Stimulated activated naive CD4-positive, alpha-beta T cell (primary cell): ENCODE measurements around the gene PDE4D.
"Not testable (repeated sequence)": the region's sequence is repeated elsewhere in the genome, so short reads cannot be mapped to it uniquely, and the experiment has no call there.

ENCODE experiments used
- DNase-seq, 6 experiments: peaks; one replicate each; lab custom pipeline; 2025; lab: John Stamatoyannopoulos, UW

Gene PDE4D

DNA sequence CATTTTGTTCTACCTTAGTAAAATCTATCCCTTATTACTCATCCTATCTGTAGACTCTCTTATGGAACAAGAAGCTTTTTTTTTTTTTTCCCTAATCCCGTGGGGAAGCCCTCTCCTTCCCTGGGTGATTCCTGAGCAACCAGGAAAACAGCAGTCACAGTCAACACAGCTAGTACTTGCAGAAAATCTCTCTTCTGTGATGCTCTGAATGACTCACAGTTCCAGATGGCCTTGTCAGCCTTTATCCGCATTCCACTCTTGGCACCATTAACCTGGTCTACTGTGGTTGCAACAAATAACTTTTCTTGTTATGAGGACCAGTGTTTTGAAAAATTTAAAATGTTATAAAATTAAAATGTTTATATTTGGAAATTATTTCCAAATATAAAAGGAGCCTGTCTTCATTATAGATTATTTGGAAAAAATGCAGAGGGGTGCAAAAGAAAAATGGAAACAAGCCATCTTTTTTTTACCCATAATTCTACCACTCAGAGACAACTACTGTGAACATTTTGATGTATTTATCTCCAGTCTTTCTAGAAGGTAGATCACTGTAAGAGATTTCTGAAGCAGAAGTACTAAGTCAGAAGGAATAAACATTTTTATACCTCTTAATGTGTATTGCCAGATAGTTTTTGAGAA, 824.0 kb downstream of the PDE4D start:
- no peak for DNase-seq

- no peak for DNase-seq
Measured at GRCh38 chr5:59067956-59068656, 825.4 kb downstream of the PDE4D start.

GRCh38 chr5:59066367-59067163, 827.0 kb downstream of the PDE4D start:
- no peak for DNase-seq

DNA sequence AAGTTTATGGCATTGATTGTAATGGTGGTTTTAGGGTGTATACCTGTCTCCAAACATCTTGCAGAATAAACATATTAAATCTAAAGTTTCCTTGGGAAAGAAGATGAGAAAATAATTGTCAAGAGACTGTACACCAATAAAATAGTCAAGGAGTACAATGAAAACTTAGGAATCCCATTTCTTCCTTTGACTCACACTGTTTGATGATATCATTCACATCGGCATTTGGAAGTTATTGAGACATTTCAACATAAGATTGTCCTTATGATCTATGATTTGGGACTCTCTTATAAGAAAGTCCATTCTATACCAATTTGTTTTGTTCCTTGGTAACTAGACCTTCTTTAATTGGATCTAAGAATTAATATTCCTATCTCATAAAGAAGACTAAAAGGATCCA, 828.0 kb downstream of the PDE4D start:
- no peak for DNase-seq

GRCh38 chr5:59064293-59064692, 829.2 kb downstream of the PDE4D start:
- no peak for DNase-seq

DNA sequence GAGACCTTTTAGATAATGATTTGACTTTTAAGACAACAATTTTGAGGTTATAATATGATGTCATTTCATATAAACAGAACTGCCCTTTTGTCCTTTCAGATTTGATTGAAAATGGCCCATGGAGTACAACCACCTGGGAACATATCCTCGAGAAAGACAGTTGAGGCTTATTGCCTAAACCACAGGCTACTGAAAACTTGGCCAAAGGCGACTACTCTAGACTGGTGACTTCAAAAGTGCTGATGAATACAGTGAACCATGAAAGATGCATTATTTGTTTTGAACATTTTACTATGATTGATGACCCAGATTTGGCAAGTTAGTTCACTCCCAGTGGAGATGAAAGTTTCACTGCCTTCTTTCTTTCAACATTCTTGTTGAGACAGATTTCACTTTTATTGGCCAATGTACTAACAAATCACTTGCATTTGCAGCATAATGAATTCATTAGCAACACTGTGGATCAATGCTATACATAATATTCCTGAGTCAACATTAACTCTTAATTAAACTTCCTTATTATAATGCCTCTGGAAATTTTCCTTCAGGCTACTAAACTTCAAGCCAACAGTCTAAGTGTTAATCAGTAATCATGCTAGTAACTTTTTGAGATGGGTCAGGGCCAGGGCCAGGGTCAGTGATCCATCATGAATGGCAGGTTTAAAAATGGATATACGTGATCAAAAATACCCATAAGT, 830.4 kb downstream of the PDE4D start:
- no peak for DNase-seq

GRCh38 chr5:59061377-59061776, 832.1 kb downstream of the PDE4D start:
- DNase-seq = no peak

- no peak for DNase-seq
Measured at GRCh38 chr5:59058969-59059687, 834.4 kb downstream of the PDE4D start.

DNA sequence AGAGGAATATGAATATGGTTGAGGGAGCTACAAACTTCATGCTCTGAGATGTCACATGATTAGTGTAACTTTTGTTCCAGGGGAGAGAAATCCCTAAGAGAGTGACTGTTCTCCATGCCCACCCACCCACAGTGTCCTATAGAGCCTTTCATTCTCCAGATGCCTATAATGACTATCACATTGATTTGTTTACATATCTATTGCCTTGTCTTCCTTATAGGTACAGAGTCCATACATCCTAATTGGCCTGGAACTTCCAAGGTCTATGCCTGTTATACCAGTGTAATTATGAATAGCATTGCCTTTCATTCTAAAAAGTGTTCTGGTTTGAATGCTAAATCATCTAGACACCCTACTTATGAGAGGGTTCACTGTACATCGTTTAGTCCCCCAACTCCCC, 835.3 kb downstream of the PDE4D start:
- DNase-seq = no peak

DNA sequence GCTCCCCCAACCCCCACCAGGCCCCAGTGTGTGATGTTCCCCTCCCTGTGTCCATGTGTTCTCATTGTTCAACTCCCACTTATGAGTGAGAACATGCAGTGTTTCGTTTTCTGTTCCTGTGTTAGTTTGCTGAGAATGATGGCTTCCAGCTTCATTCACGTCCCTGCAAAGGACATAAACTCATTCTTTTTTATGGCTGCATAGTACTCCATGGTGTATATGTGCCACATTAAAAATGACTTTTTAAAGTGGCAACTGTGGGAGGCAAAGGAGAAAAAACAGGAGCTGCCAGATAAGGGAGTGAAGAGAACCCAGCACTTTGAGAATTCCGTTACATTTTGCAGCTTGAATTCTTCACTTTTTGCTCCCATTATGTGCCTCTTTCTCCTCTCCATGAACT, 836.9 kb downstream of the PDE4D start:
- not testable (repeated sequence) for DNase-seq

- no peak for DNase-seq
Measured at GRCh38 chr5:59055745-59056448, 837.6 kb downstream of the PDE4D start.

- DNase-seq = no peak
Measured at GRCh38 chr5:59054963-59055528, 838.5 kb downstream of the PDE4D start.

GRCh38 chr5:59051951-59052350, 841.6 kb downstream of the PDE4D start:
- no peak for DNase-seq

DNA sequence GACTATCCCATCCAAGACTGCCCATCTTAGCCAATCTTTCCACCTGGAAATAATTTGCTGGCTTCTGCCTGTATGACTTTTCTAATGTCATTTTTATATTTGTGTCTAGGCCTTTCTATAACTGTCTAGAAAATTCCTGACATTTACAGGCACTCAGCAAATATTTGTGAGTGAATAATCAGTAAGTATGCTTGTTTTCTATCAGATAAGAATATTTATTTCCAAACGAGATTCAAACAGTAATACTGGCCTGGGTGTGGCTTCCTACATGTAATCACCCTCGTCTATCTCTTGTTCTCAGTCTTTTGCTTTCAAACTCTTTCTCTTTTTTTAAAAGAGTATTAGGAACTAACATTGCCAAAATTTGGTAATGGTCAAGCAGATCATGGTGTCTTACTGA, 844.4 kb downstream of the PDE4D start:
- no peak for DNase-seq

GRCh38 chr5:59042201-59043055, 851.1 kb downstream of the PDE4D start:
- DNase-seq = no peak

GRCh38 chr5:59041355-59041754, 852.2 kb downstream of the PDE4D start:
- no peak for DNase-seq

DNA sequence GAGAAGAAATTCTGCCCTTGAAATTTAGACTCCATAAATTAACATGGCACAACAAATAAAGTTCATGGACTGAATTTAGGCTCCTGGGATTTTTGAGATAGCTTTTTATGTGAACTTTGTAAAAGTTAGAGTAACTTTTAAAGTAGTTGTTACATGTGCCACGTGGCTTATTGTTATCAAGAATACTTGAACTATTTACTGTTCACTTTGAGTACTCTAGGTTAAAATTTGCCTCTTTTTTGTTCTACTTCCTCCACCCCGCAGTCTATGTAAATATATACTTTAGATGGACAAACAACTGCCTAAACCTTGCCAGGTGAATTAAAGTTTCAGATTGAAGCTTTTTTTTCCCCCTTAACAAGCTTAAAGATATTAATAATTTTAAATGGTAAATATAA, 852.7 kb downstream of the PDE4D start:
- DNase-seq = no peak

DNA sequence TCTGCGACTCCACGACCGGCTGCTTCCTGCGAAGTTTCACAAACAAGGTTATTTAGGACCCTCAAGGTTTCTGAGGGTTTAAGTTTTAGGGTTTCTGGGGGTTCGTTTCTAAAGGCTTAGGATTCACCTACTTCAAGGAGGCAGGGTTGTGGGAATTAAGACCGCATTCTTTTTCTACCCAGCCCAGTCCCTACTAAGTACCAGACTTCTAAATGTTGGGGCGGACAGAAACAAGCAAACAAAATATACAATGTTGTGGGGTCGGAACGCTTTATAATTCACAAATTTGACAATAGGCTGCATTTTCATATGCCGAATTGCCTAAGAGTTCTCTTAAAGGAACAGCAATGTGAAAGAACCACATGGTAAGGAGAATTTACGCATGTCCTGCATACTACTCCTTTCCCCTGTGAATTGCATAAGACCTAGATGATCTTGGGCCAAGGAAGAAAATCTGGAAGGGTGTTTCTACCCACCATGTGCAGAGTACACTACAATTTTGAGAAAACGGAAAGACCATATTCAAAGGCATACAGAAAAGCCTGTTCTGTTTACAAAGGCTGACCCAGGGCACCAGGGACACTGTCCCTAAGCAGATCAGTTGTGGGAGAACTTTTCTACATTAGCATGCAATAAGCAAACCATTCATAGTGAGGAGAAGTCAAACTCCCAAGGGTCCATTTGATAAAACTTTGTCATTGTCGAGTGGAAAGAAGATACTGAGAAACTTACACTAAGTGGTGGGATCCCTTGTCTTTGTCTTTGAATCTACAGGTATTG, 853.3 kb downstream of the PDE4D start:
- DNase-seq = peak in 1 of 6 experiments; percentile 39
